T47D (cell line): Measurements from ENCODE around the gene GAPDH.

Experiments used
- DNase-seq, 2 experiments: peaks; one replicate each; pipeline versions ENCODE4 v3.0.0 to v3.0.0-alpha.2; 2011 to 2012; ENCODE audit warnings: low read depth in 1 of 2, low spot score in 1 of 2
- JUND ChIP-seq: IDR thresholded peaks from 2 replicates; pipeline ENCODE4 v1.6.1; 2012; ENCODE audit warnings: low read depth
- in situ Hi-C: cut with HindIII; loops from 2 replicates; pipeline ENCODE4 v1.10.0; 2016; ENCODE audit warnings: low sequenced_read_pairs, low pct_unique_long_range_greater_than_20kb

Gene GAPDH

DNA sequence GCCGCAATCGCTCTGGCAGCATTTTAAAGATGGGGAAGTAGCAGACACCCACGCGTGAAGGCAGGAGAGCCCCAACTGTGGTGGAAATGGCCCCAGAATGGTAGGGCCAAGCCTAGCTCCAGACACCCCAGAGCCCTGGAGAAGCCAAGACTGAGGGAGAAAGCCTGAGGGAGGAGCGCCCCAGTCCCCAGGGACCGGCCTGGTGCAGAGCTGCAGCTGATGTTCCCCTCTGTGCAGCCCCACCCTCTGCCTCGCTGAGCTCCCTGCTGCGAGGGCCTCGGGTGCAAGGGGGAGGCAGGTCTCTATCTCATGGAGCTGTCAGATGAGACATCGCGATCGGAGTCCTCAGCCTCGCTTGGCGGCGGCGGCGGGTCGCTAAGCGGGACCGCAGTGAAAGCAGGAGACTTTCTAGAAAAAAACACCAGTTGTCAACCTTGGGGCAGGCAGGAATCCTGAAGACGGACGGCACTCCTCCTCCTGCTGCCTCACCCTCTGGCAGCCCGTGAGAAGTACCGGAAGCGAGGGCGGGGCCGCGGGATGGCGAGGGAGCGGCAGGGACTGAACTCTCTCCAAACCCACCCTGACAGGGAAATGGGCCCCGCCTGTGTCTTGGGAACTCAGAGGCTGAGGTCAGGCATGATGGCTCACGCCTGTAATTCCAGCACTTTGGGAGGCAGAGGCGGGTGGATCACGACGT lies 6.0 kb downstream of the GAPDH start:
- no peak for DNase-seq
- no peak for TF ChIP-seq JUND

GRCh38 chr12:6541371-6542165 lies 7.3 kb downstream of the GAPDH start:
- DNase-seq: no peak
- no peak for TF ChIP-seq JUND
- in situ Hi-C loops: no loop called here

More for the DNA sequence above, 6.0 kb downstream of the GAPDH start:
- in situ Hi-C loops: no loop called here

DNA sequence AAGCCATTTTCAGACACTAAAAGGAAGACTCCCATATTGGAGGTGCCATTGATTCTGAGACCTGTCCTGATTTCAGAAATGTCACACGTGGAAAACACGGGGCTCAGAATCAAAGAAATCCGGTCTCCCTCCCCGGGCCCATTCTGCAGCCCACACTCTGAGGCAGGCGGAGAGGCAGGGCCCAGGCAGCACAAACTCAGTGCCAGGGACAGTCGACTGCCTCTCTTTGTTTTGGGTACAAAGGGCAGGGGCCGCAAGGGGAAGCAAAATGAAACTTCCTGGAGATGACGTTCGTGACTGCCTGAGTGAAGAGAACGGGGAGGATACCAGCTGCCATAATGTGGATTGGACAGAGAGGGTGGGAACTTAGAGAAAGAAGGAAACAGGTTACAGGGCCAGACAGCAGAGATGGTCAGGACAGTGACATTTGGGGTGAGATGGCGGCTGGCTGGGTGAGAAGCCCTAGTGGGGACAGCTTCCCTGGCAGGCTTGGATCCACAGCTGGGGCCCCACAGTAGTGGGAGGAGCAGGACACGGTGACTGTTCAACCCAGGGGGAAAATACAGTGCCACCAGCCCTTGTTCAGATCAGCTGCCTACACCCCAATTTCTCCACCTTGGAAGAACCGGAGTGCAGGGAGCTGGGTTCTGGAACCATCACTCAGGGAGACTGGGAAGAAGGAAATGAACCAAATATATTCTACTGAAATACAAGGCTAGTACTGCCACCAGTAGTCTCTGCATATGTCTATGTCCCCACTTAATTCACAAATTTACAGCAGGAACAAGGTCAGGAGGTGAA lies 8.1 kb downstream of the GAPDH start:
- no peak for DNase-seq
- in situ Hi-C loops: no loop called here
- TF ChIP-seq JUND: no peak

GRCh38 chr12:6546016-6546415 lies 11.7 kb downstream of the GAPDH start:
- in situ Hi-C loops: no loop called here
- DNase-seq: no peak

GRCh38 chr12:6547566-6547965 lies 13.2 kb downstream of the GAPDH start:
- in situ Hi-C loops: no loop called here
- DNase-seq: no peak
- TF ChIP-seq JUND: no peak

More at GRCh38 chr12:6546016-6546415, 11.7 kb downstream of the GAPDH start:
- TF ChIP-seq JUND: no peak

- no peak for TF ChIP-seq JUND
- in situ Hi-C loops: no loop called here
- no peak for DNase-seq
Measured at GRCh38 chr12:6547987-6548386, 13.7 kb downstream of the GAPDH start.

- TF ChIP-seq JUND: no peak
- in situ Hi-C loops: no loop called here
- DNase-seq: no peak
Measured at GRCh38 chr12:6548556-6548955, 14.2 kb downstream of the GAPDH start.

DNA sequence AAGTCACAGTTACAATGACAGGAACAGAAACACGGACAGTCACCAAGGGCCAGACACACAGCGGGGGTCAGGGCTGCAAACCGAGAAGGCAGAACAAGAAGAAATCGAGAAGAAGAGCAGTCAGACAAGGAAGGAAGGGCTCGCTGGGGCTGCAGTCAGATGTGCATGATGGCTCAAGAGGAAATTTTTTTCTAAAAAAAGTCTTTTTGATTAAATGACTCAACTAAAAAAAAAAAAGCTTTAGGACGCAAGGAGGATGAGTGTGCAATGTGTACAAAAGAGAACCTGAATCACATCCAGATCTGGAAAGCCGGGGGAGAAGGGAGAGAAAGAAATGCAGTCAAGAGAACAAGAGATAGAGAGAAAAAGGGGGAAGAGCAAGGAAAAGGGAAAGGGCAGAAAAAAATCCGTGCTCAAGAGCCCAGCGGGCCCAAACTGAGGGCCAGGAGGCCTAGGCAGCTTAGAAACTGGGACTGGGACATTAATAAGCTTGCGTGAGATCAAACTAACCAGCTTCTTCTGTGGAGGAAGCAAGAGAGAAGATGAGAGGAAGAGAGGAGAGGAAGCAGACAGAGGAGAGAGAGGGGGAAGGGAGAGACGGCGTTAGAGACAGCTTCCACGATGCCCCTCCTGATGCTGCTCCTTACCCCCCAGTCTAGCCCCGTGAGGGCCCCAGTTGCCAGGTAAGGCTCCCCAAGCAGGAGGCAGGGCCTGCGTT lies 14.8 kb downstream of the GAPDH start:
- in situ Hi-C loops: no loop called here
- DNase-seq: no peak
- no peak for TF ChIP-seq JUND

- in situ Hi-C loops: no loop called here
- TF ChIP-seq JUND: no peak
- no peak for DNase-seq
Measured at GRCh38 chr12:6549684-6550151, 15.4 kb downstream of the GAPDH start.

- no peak for DNase-seq
- TF ChIP-seq JUND: no peak
- in situ Hi-C loops: no loop called here
Measured at GRCh38 chr12:6550294-6551062, 16.2 kb downstream of the GAPDH start.

DNA sequence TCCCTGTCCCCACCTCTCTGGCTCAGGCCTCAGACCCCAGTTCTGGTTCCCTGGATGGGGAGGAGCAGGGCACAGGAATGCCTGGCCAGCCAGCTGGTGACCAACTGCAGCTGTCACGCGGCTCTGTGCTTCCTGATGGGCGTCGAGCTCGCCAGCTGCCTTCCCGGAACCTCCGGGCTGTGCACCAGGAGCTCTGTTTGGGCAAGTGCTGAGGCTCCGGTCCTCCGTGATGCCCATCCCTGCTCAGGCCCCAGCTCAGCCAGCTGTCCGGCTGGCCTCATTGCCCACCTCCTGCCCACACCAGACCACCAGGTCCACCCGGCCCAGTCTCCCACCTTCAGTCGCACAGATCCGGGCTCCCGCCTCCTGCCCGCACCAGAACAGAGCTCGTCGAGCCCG lies 16.7 kb downstream of the GAPDH start:
- no peak for DNase-seq
- in situ Hi-C loops: no loop called here
- TF ChIP-seq JUND: no peak

DNA sequence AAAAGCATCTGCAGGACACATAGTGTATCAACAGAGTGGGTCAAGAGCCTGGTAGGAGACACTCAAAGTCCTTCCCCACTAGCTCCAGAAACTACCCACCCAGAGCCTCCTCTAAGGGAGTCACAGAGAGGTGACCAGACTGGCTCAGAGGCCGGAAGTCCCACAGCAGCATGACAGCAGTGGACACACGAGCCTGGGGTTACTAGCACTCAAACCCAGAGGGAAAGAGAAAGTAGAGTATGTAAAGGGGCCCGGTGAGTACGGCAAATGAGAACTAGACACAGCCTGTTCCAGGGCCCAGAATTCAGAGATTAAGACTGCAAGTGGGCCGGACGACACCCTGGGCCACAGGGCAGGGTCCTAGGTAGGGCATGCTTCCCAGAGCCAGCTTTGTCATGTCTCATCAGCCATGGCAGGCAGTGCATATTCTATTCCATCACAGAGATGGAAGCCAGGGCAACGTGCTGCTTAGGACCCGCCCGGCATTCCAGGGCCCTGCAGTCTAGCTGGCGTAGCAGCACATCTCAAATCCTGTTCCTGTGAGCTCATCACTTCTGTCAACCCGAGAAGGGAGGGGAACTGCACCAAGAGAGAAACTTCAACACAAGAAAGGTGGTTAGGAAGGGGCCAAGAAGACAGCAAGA lies 17.3 kb downstream of the GAPDH start:
- TF ChIP-seq JUND: no peak
- in situ Hi-C loops: no loop called here
- DNase-seq: no peak
